HG03064 (cell line): ENCODE measurements around the gene POLG2.
A peak's percentile ranks its signal among the peaks of the same experiment; 100 is the strongest.

Experiments
- ATAC-seq: cut with Tn5 transposase; IDR thresholded peaks from one replicate; pipeline ENCODE4 v1.9.1; 2021; ENCODE audit warnings: low read depth; ENCODE audit not compliant: unreplicated experiment

POLG2 gene

DNA sequence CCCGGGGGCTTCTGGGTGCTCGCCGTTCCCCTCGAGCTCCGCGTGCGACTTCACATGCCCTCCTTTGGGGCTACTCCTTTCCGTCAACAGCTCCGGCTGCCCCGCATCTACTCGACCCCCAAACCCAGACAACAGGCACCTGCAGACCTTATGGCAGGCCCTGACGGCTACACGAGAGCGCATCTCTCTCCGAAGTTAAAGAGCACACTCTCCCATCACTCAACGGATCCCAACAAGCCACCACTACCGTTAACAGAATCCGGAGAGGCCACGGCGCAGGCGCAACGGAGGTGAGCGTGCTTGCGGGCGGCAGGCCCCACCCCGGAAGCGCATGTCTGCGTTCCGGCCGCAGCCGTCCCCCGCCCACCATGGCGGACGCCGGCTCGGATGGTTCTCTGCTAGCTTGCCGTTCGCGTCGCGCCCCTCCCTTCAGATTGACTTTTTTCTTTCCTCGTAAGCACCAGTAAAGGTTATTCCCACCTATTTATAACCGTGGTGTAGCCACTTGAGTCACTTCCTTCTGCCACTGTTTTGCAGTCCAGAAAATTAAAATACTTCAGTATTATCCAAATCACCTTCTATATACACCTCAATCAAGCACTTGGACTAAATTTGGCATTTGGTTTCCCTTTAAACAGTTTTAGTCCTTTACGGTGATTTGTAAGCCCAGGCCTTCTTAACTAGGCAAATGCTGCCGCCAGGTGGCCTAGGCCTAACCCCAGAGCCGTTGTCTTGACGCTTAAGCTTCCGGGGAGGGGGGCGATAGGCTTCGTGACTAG, at the start of gene POLG2:
Gene POLG2, minus strand, starts transcription at position 269 of the 779 bp plus-strand sequence. Its CDS starts 86 bp downstream, at position 183.
- ATAC-seq = peak; percentile 67

DNA sequence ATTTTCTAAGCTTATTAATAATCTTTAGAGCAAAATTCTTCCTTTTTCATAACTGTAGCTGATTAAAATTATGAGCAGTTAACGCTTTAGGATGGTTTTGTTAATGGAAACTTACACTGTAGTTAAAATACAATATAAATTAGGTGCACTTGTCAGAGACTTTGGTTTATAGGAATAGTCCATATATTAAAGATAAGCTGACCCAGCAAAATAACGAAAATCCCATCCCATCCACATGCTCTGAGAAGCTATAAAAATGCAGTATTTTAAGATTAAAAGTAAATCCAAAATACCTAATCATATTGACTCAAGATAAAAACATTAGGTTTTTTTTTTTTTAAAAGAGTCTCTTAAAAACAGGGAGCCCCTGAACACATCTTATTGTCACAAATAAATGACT, 47.9 kb upstream of the POLG2 start:
- ATAC-seq = no peak

DNA sequence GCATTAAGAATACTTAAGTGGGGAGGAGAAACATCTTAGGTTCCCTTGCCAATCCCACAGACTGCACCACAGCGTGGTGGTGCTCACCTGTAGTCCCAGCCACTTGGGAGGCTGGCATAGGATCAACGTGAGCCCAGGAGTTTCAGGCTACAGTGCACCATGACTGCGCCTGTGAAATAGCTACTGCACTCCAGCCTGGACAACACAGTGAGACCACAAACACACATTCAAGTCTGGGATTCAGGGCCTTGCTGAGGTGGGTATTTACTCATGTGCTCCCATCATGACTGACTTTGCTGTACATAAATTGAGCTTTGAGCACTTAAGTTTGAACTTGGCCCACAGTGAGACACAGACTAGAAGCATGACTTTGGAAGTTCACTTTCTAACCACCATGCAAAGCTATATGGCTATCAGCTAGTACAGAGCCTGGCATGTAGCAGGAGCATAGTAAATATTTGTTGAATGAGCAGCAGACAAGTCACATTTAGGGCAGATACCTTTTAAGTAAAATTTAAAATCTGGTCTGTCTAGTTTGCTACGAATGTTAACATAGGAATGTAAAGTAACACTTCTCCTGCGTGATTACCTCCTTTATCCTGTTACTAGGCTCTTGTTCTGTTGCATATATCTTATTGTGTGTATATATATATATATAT, 43.4 kb upstream of the POLG2 start:
- ATAC-seq = no peak

DNA sequence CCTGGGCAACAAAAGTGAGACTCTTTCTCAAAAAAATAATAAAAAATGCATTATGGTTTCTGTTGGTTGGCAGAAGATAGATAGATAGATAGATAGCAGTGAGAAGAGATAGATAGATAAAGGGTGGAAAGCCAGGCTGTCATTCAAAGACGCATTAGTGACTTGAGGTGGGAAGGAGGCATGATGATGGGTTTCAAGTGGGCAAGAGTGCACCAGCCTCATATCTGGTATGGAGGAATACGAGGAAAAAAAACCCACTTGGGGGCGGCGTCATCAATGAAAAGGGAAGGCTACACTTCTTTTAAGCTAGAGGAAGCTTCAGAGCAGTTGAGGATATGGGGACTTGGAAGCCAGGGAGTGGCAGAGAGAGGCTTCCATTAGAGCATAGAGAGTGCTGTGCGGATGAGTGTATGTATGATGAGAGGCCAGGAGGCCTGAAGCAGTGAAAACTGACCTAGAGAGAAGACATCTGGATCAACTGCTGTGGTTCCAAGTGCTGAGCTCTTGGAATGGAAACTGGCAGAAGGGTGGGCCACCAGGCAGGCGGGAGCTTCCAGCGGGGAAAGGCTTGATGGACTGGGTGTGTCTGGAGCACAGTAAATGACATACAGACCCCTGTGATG, 41.8 kb upstream of the POLG2 start:
- ATAC-seq = no peak

DNA sequence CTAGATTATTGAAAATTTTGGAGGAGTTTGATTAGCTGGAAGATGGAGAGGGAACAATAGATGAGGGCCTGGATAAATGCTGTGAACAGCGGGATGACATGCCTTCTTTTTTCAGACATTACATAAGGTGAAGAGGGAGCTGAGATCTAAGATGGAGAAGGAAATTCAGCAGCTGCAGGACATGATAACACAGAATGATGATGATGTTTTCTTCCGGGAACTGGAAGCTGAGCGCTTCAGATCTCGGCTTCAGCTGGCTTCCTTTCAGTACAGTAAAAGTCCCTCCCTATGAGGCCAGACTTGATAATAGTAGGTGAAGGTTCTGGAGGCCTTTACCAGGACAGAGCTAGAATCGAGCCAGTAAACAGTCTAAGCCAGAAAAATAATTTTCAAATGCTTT, 40.6 kb upstream of the POLG2 start:
- no peak for ATAC-seq

DNA sequence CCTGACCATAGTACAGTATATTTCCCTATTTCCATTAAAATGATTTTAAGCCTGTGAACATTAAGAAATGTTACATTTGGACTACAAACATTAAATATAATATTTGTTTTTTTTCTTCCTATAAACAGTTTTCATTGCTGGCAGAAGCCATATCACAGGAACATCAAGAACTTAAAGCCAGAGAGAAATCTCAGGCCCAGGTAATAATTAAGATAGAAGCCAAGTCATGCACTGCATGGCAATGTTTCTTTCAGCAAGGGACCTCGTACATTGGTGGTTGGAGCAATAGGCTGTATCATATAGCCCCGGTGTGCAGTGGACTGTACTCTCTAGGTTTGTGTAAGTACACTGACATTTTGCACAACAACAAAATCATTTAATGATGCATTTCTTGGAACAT, 40.1 kb upstream of the POLG2 start:
- ATAC-seq = no peak

DNA sequence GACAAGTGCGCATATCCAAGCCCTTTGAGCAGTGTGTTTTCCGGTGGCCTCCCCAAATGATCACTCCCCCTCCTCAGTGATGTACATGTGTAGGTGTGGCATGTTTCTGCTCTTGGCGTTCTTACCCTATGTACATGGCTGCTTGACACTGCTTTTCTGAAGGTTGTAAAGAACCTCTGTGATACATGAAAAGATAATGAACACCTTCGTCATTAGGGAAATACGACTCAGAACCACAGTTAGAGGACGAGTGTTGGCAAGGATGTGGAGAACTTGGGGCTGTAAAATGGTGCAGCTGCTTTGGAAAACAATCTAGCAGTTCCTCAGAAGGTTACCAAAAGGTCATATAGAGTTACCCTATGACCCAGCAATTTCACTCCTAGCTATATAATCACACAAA, 38.5 kb upstream of the POLG2 start:
- no peak for ATAC-seq

DNA sequence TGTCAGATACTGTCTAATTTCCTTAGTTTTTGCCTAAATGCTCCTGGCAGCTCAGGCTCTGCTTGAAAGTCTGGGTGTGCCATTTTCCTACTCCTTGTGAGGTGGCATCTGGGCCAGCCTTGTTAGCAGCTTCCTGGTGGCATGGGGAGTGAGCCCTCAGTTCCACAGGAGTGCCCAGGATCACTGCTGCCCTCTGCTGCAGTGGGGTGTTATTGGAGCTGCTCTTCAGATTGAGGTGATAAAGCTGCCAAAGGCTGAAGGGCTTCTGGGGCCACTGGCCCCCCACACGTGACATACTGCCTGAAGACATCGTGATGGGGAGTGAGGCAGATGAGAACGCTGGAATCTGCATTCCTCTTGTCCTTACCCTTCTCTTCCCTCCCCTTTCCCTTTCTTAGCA, 37.3 kb upstream of the POLG2 start:
- no peak for ATAC-seq

DNA sequence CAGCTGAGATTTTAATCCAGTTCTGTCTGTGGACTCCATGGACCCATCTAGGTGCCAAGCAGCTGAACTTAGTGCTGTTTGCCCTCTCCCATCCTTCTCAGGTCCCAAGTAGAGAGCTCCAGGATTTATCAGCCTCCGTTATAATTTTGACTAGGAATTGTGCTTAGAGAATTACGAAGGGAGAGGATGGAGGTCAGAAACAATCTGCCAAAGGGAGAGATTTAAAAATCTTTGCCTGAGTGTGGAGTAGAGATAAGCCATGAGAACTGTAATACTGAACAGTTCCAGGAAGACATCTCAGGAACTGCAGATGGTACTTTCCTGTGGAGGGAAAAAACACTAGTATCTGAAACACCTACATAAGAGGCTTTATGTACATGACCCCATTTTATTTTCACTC, 36.9 kb upstream of the POLG2 start:
- no peak for ATAC-seq

DNA sequence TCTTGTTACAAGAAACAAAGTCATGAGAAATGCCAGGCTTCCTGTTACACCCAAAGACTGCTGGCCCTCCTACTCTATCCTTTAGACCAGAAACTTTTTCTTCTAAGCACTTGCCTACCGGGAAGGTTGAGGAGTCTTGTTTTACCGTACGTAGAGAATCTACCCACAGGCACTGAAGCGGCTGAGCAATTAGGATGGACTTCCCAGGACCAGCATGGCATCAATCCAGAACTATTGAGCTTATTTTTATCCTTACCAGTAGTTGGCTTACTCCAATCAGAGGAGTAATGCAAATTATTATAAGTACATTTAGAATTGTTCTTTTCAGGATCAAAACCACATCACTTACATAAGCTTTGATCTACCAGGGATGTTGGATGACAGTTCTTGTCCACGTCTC, 35.6 kb upstream of the POLG2 start:
- ATAC-seq = no peak

DNA sequence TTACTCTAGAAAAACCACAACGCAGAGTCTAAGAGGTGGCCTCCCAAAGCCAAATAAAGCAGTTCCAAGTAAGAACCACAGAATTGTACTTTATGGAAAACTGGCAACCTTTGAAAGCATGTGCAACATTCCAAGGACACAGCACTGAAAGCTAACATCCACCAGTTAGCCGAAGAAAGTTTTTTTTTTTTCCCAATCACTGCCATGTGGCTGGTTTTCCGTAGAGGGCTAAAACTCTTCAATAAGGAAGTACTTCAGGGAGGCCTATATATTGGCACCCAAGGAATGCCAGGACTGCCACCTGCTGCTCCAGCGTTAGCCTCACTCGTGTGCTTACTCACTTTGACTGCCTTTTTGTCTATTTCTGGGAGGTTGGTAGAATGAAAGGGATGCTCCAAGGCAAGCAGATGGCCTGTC, 35.1 kb upstream of the POLG2 start:
- ATAC-seq = no peak

DNA sequence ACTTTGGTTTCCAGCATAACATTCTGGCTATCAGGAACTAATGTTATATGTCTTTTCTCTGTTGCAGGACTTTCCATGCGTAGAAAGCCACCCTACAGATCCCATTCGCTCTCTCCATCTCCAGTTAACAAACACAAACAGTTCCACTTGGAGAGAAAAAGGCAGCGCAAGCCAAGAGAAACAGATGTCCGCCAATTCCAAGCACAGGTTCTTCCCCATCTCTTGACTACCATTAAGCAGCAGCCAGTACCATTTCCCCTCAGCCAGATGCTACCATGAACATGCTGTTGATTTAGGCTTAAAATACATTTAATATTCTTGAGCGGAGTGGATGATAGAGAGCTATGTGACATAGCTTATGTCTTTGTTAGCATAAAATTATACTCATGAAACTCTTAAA, 32.4 kb upstream of the POLG2 start:
- no peak for ATAC-seq

DNA sequence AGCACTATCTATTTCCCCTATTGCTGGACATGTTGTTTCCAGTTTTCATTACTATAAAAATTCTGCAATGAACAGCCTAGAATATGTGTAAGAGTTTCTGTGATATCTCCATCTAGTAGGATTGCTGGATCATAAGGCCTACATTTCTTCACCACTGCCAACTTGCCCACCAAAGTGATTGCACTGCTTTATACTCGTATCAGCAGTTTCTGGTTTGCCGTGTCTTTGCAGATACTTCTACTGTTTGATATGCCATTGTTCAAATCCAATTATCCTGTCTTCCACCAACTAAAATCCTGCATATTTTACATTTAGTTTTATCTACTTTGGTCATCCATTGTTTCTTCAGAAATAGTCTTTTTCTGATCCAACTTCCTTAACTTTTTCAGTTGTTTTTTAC, 31.1 kb upstream of the POLG2 start:
- ATAC-seq = no peak

DNA sequence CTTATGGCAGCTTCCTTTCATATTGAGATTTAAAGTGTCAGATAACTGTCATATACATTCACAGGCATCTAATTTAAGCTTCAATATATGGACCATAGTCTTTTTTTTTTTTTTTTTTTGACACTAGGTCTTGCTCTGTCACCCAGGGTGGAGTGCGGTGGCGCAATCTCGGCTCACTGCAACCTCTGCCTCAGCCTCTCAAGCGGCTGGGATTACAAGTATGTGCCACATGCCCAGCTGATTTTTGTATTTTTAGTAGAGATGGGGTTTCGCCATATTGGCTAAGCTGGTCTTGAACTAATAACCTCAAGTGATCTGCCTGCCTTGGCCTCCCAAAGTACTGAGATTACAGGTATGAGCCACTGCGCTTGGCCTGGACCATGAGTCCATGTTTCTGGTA, 23.5 kb upstream of the POLG2 start:
- no peak for ATAC-seq

DNA sequence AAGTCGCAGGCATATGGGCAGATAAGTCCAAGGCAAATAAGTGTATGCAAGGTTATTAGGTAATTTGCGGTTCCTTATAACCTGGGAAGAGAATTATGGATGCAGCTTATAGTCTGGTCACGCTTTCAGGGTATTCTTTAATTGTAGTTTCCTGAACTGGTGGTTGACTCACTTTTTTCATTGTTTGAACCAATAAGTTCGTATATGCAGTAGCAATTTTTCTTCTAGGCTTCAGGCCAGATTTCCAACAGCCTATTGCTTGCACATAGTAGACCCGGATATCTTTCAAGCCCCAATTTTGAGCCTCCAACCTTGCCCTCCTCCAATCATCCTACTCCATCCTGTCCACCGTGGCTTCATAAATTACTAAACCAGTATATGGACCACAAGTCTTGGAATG, 22.7 kb upstream of the POLG2 start:
- ATAC-seq = no peak

DNA sequence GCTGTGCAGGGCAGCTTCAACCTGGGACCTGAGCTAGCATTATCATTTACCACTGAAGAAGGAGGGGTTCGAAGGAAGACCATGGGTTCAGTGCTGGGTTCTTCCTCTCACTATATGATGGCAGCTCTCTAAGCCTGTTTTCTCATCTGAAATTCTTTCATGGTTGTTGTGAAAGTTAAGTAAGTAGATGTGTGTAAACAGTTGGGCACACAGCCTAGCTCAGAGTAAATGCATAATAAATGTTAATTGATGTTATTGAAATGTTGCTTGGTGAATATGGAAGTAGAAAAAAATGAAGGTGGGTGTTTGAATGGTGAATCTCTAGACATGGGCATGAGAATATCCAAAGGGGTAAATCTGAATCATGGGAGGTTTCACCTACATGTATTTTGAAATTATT, 19.0 kb upstream of the POLG2 start:
- no peak for ATAC-seq

DNA sequence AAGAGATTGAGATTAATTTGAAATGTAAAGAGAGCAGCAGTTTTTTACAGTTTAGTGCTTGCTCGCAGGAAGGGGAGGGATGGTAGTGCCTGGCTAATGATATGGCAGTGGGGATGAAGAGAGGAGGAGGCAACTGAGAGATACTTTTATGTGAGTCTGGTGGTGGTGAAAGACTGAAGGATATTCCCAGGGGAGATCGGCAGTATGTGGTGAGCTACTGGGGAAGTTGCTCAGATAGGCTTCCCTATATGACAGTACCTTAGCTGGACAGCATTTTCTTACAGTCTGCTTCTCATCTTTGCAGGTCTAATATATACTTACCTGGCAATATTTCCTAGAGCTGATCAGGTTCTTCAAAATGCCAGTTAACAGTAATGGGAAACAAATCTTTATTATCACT, 18.6 kb upstream of the POLG2 start:
- ATAC-seq = no peak

DNA sequence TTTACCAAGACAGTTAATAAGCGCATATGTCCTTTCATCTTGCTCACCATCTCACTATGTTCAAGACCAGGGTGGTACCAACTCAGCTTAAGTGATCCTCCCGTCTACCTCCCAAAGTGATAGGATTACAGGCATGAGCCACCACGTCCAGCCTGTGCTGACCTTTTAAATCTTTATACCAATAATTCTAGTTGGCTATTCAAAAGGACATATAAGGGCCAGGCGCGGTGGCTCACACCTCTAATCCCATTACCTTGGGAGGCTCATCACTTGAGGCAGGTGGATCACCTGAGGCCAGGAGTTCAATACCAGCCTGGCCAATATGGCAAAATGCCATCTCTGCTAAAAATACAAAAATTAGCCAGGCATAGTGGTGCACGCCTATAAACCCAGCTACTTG, 12.3 kb upstream of the POLG2 start:
- no peak for ATAC-seq

DNA sequence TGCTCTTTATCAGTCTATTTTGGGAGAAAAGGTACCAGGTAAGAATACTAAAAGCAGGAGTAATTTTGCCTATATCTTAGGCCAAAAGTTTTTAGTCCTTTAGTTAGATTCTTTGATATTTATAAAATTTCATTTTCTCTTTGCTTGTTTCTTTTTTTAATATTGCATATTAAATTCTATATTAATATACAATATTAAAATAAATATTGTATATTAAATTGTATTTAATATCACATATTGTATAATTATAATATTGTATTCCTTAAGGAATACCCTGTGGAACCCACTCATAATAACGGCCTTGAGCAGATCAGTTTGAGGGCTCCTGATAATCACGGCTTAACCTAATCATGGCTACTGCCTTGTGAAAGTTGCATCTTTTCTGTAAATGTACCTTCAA, 11.8 kb upstream of the POLG2 start:
- ATAC-seq = no peak

DNA sequence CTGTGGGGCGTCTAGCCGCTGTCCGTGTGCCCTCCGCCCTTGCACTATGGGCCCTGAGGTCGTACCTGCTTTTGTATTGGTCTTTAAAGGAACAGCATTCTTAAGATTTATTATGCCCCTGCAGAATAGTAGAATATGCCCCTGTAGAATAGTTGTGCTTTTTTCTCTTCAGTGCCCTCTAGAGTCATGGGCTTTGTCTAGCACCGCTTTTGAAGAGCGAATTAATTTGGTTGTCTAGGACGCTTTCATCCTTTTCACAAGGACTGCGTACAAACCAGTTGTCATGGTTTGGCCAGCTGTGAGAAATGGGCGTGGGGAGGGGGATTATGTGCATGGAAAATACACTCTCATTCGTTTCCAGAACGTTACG, 10.5 kb upstream of the POLG2 start:
- peak; percentile 22 for ATAC-seq

DNA sequence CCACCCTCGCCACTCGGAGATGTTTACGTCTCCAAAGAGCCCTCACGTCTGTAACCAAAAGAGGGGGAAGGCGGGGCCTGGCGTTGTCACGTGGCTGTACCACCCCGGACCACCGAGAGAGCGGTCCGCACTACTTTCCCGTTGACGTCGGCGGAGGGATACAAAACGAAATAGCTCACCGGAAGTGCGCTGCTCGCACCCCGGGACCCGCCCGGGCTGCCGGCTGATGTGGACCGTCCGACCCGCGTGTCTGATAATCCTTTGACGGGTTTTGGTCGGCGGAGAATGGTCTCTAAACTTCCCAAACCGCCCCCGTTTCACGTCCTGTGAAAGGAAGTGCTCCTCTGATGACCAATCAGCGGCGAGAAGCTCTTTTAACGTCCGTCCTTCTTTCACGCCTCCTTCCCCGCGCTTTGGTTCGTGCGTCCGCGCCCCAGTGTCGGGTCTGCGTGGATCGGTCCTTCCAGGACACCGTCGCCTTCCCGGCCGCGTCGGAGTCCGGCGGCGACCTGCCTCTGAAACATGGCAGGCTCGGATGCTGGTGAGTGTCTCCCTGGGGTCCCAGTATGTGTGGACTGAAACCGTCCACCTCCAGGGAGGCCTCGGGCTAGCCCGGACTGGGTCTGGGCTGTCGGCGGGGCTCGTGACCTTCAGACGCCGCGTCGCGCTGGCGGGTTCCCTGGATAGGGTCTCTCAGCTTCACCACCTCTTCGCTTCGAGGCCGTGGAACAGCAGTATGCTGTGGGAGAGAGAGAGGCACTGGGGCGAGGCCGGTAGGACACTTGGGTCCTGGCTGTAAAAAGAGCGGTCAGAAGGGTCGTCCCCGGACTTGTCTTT, 9.9 kb upstream of the POLG2 start, which contains the start of gene CEP95:
Gene CEP95, plus strand, starts transcription at position 402 of the 837 bp plus-strand sequence. Its CDS starts 121 bp downstream, at position 523.
- ATAC-seq = peak; percentile 53
